ENCODE results near the gene OXSR1.
"Not testable (repeated sequence)": the region's sequence is repeated elsewhere in the genome, so short reads cannot be mapped to it uniquely, and the experiment has no call there.

Gene OXSR1

GRCh38 chr3:38169027-38169317 lies 3.6 kb downstream of the OXSR1 start:
- DNase-seq: no peak

- DNase-seq: no peak
Measured at GRCh38 chr3:38170722-38171121, 5.4 kb downstream of the OXSR1 start.

GRCh38 chr3:38171622-38172021 lies 6.3 kb downstream of the OXSR1 start:
- no peak for DNase-seq

GRCh38 chr3:38173834-38174418 lies 8.6 kb downstream of the OXSR1 start:
- no peak for DNase-seq

GRCh38 chr3:38177181-38177580 lies 11.8 kb downstream of the OXSR1 start:
- no peak for DNase-seq

- DNase-seq: no peak
Measured at GRCh38 chr3:38186781-38187180, 21.4 kb downstream of the OXSR1 start.

- no peak for DNase-seq
Measured at GRCh38 chr3:38190481-38190881, 25.1 kb downstream of the OXSR1 start.

- DNase-seq: not testable (repeated sequence)
Measured at GRCh38 chr3:38202931-38203330, 37.6 kb downstream of the OXSR1 start.

- DNase-seq: no peak
Measured at GRCh38 chr3:38203690-38204089, 38.4 kb downstream of the OXSR1 start.

GRCh38 chr3:38204599-38205471 lies 39.5 kb downstream of the OXSR1 start:
- no peak for DNase-seq

- no peak for DNase-seq
Measured at GRCh38 chr3:38205472-38205805, 40.1 kb downstream of the OXSR1 start.

GRCh38 chr3:38207254-38208003 lies 42.1 kb downstream of the OXSR1 start:
- no peak for DNase-seq

GRCh38 chr3:38210141-38210757 lies 44.9 kb downstream of the OXSR1 start:
- DNase-seq: no peak

GRCh38 chr3:38212141-38212540 lies 46.8 kb downstream of the OXSR1 start:
- no peak for DNase-seq

- DNase-seq: no peak
Measured at GRCh38 chr3:38214560-38214959, 49.2 kb downstream of the OXSR1 start.

GRCh38 chr3:38219609-38220197 lies 54.4 kb downstream of the OXSR1 start:
- no peak for DNase-seq

- DNase-seq: no peak
Measured at GRCh38 chr3:38221005-38221404, 55.7 kb downstream of the OXSR1 start.

- DNase-seq: no peak
Measured at GRCh38 chr3:38222032-38222634, 56.8 kb downstream of the OXSR1 start.

GRCh38 chr3:38224357-38224756 lies 59.0 kb downstream of the OXSR1 start:
- no peak for DNase-seq

GRCh38 chr3:38226273-38226672 lies 60.9 kb downstream of the OXSR1 start:
- DNase-seq: no peak

- no peak for DNase-seq
Measured at GRCh38 chr3:38227989-38228388, 62.7 kb downstream of the OXSR1 start.

GRCh38 chr3:38229036-38229435 lies 63.7 kb downstream of the OXSR1 start:
- no peak for DNase-seq

GRCh38 chr3:38232701-38233100 lies 67.4 kb downstream of the OXSR1 start:
- no peak for DNase-seq

Data from effector CD8-positive, alpha-beta T cell (primary cell).